K562 (cell line): ENCODE measurements around the gene GLI3. TPM values are rescaled to one million over a fixed set of nuclear protein-coding genes. Genes with fewer than 3 reads are reported as not detected.

Source experiments
- ATAC-seq: fragments of 200-7000 bp; cut with Tn5 transposase; 3 replicates; pipeline ENCODE4 v1.9.1; 2020; ENCODE audit warnings: moderate library complexity
- BruUV-seq: library from RNA; stranded (reverse); fragments of 400-500 nt; replicated peaks from 2 replicates; lab custom pipeline; 2021; lab: Mats Ljungman, UMichigan
- CTCF ChIA-PET: fragments of 300-600 bp; formaldehyde crosslinking; extraction: SDS; loops from one replicate; lab custom pipeline; 2021; ENCODE audit warnings: low intra/inter-chr PET ratio; lab: Yijun Ruan, JAX
- POLR2A ChIA-PET: fragments of 300-600, 350-650 bp; sonication (Branson Sonifier 250); formaldehyde crosslinking; extraction: SDS; loops from one replicate; lab custom pipeline; 2021; ENCODE audit warnings: antibody characterized with exemption, inconsistent platforms; lab: Yijun Ruan, JAX
- DNase-seq, 4 experiments: peaks; one replicate each; pipeline versions ENCODE4 v3.0.0 to v3.0.0-alpha.2; 2011 to 2018; ENCODE audit warnings: low spot score in 3 of 4, mixed read lengths in 3 of 4; ENCODE audit errors: extremely low read depth in 1 of 4
- FAIRE-seq: peaks from 2 replicates; lab custom pipeline; 2011; peaks lifted over from hg19 to GRCh38; lab: Jason Lieb, UNC
- H2AFZ ChIP-seq: 2 replicates; pipeline ENCODE4 v1.6.0; 2011; ENCODE audit warnings: low read depth, low read length, control low read depth, inconsistent platforms
- H3K27ac ChIP-seq: fragments of 200-600 bp; 3 replicates; pipeline ENCODE4 v1.8.0; 2011; ENCODE audit warnings: low read depth, mild to moderate bottlenecking, control low read depth, inconsistent platforms, low read length, moderate library complexity, mixed read lengths; ENCODE audit errors: extremely low read depth
- H3K27me3 ChIP-seq, 2 experiments: fragments of 300-600 bp in 1 of 2; 2 replicates in 1 of 2; 3 replicates in 1 of 2; pipeline versions ENCODE4 v1.6.0 to v1.8.0; 2011; ENCODE audit warnings: inconsistent platforms in 2 of 2, low read length in 2 of 2, mild to moderate bottlenecking in 1 of 2, mixed read lengths in 1 of 2, moderate library complexity in 1 of 2; ENCODE audit not compliant: control insufficient read depth in 2 of 2, insufficient read depth in 2 of 2
- H3K36me3 ChIP-seq: fragments of 300-600 bp; 3 replicates; pipeline ENCODE4 v1.8.0; 2011; ENCODE audit warnings: mild to moderate bottlenecking, low read length, inconsistent platforms; ENCODE audit not compliant: control insufficient read depth, insufficient read depth
- H3K4me1 ChIP-seq, 2 experiments: fragments of 200-600 bp in 1 of 2; replicated peaks in 1 of 2; 2 replicates in 1 of 2; 3 replicates in 1 of 2; pipeline versions ENCODE4 v1.5.1 to v1.8.0; 2011; ENCODE audit warnings: inconsistent platforms in 2 of 2, low read length in 2 of 2, mild to moderate bottlenecking in 1 of 2, mixed read lengths in 1 of 2, moderate library complexity in 1 of 2; ENCODE audit not compliant: control insufficient read depth in 2 of 2, insufficient read depth in 2 of 2
- H3K4me2 ChIP-seq: 2 replicates; pipeline ENCODE4 v1.6.1; 2011; ENCODE audit warnings: low read length, control low read depth, inconsistent platforms, mixed read lengths; ENCODE audit not compliant: insufficient read depth
- H3K4me3 ChIP-seq: fragments of 200-600 bp; sonication (generic), shearing (Covaris generic); 2 replicates; pipeline ENCODE4 v1.5.1; 2016; ENCODE audit warnings: control low read depth, inconsistent platforms
- H3K79me2 ChIP-seq: fragments of 200-600 bp; 3 replicates; pipeline ENCODE4 v1.8.0; 2011; ENCODE audit warnings: low read length, inconsistent platforms; ENCODE audit not compliant: control insufficient read depth, insufficient read depth
- H3K9ac ChIP-seq, 2 experiments: 2 replicates each; pipeline versions ENCODE4 v1.6.0 to v1.6.1; 2011; ENCODE audit warnings: low read depth in 2 of 2, low read length in 2 of 2, control low read depth in 1 of 2, inconsistent platforms in 1 of 2, mild to moderate bottlenecking in 1 of 2, mixed read lengths in 1 of 2; ENCODE audit not compliant: insufficient read depth in 1 of 2
- H3K9me1 ChIP-seq: one replicate; pipeline ENCODE4 v1.6.0; 2011; ENCODE audit warnings: inconsistent platforms, mild to moderate bottlenecking, low read length, moderate library complexity; ENCODE audit not compliant: control insufficient read depth, insufficient read depth
- H3K9me3 ChIP-seq: replicated peaks from 2 replicates; pipeline ENCODE4 v1.5.1; 2011; ENCODE audit warnings: low read depth, low read length, inconsistent platforms; ENCODE audit not compliant: control insufficient read depth, insufficient read depth
- H4K20me1 ChIP-seq: replicated peaks from 2 replicates; pipeline ENCODE4 v1.6.1; 2011; ENCODE audit warnings: low read length, inconsistent platforms, mixed read lengths; ENCODE audit not compliant: control insufficient read depth, insufficient read depth
- DNMT1 ChIP-seq: fragments of 450-650 bp; IDR thresholded peaks from 2 replicates; pipeline ENCODE4 v1.6.1; 2016; ENCODE audit warnings: antibody characterized with exemption, mild to moderate bottlenecking
- EHMT2 ChIP-seq: fragments of 450-650 bp; IDR thresholded peaks from 2 replicates; pipeline ENCODE4 v1.6.1; 2018; ENCODE audit warnings: antibody characterized with exemption
- ILF3 ChIP-seq: fragments of 450-650 bp; IDR thresholded peaks from 2 replicates; pipeline ENCODE4 v1.6.1; 2018; ENCODE audit warnings: antibody characterized with exemption, mild to moderate bottlenecking, moderate library complexity, borderline replicate concordance
- MAFF ChIP-seq: IDR thresholded peaks from 2 replicates; pipeline ENCODE4 v1.6.1; 2012; ENCODE audit warnings: low read length, improper control_type of control experiment
- MTF1 ChIP-seq: fragments of 250-450 bp; sonication (Bioruptor Pico); IDR thresholded peaks from 2 replicates; pipeline ENCODE4 v1.9.0; 2021; ENCODE audit warnings: moderate library complexity, mild to moderate bottlenecking, inconsistent platforms, borderline replicate concordance
- NBN ChIP-seq: fragments of 450-650 bp; IDR thresholded peaks from 2 replicates; pipeline ENCODE4 v1.6.1; 2016; ENCODE audit warnings: low read depth, mild to moderate bottlenecking
- NFIX ChIP-seq: fragments of 250-450 bp; sonication (Bioruptor Pico); IDR thresholded peaks from 2 replicates; pipeline ENCODE4 v1.4.0; 2020; ENCODE audit warnings: low read depth, mild to moderate bottlenecking, moderate library complexity
- PATZ1 ChIP-seq: fragments of 250-450 bp; sonication (Bioruptor Pico); IDR thresholded peaks from 2 replicates; pipeline ENCODE4 v1.5.0; 2020; ENCODE audit warnings: mild to moderate bottlenecking, borderline replicate concordance
- SIRT6 ChIP-seq: IDR thresholded peaks from one replicate; pipeline ENCODE4 v1.6.1; 2012; ENCODE audit warnings: low read depth, mild to moderate bottlenecking, control low read depth, inconsistent platforms, low read length, moderate library complexity
- SRF ChIP-seq, 2 experiments: fragments of 250-450, 450-650 bp in 1 of 2; sonication (Bioruptor Pico) in 1 of 2; sonication (generic) in 1 of 2; formaldehyde crosslinking; IDR thresholded peaks; 2 replicates each; pipeline versions ENCODE4 v1.5.0 to v1.5.1; 2020 to 2022; ENCODE audit warnings: mild to moderate bottlenecking in 1 of 2, missing genetic modification reagents in 1 of 2
- ZNF217 ChIP-seq: sonication (generic); formaldehyde crosslinking; IDR thresholded peaks from 2 replicates; pipeline ENCODE4 v1.8.0; 2022; ENCODE audit warnings: mild to moderate bottlenecking, missing genetic modification reagents
- ZSCAN32 ChIP-seq: fragments of 450-650 bp; formaldehyde crosslinking; IDR thresholded peaks from 2 replicates; pipeline ENCODE4 v1.4.0; 2020; ENCODE audit warnings: mild to moderate bottlenecking, moderate library complexity
- WGBS: fragments of 100-300 bp; shearing (Covaris generic); methylation state at CpG from one replicate; pipeline ENCODE4 v1.1.6; 2016; ENCODE audit warnings: low coverage, mixed read lengths; ENCODE audit not compliant: insufficient coverage; ENCODE audit errors: missing lambda C conversion rate; 5-methylcytosine and 5-hydroxymethylcytosine counted together
- in situ Hi-C: fragments of 300-500 bp; cut with MboI; formaldehyde crosslinking; loops from 4 replicates; pipeline ENCODE4 v1.15.0; 2018; ENCODE audit warnings: inconsistent platforms, mixed read lengths
- intact Hi-C: fragments of 100-400 bp; cut with micrococcal nuclease; formaldehyde crosslinking; loops from 2 replicates; pipeline ENCODE4 v1.14.2; 2022
- polyA plus RNA-seq, 8 experiments: library from polyadenylated mRNA; depleted of rRNA in 4 of 8; stranded (reverse) in 5 of 8; unstranded in 3 of 8; fragments of >200 nt; fragmentation: Nextera tagmentation in 2 of 8; fragmentation: Illumina TruSeq in 1 of 8; extraction: Ambion mirVana in 2 of 8; extraction: Trizol in 1 of 8; gene quantifications; 2 replicates each; pipeline versions ENCODE4 v1.2.1 to v1.2.3, GENCODE V29; 2011 to 2014; ENCODE audit warnings: inconsistent platforms in 1 of 8, missing spikeins in 1 of 8
- total RNA-seq, 7 experiments: library from RNA; depleted of rRNA in 6 of 7; stranded (reverse); fragments of >200 nt in 6 of 7; fragmentation: Illumina TruSeq in 2 of 7; extraction: Trizol in 2 of 7; gene quantifications; 2 replicates each; pipeline versions ENCODE4 v1.2.1 to v1.2.3, GENCODE V29; 2011 to 2021; ENCODE audit warnings: low replicate concordance in 1 of 7

Gene GLI3
- total and polyA plus RNA-seq, 9 of the 15 experiments (the other 6 are each of a cell fraction or from before 2014, with no cell fraction given), result 0.01 to 0.18 (median 0.07) TPM; not detected in 6

GRCh38 chr7:42222125-42222524 is 14.9 kb downstream of the GLI3 start:
- TF ChIP-seq ILF3, result no peak
- TF ChIP-seq NBN, result no peak
- TF ChIP-seq SRF (CRISPR knock-in tag; IDR thresholded peaks at IDR 0.05), result no peak
- TF ChIP-seq ZSCAN32 (CRISPR knock-in tag), result no peak
- no peak for TF ChIP-seq ZNF217 (CRISPR knock-in tag)
- no peak for TF ChIP-seq MTF1 (CRISPR knock-in tag)
- TF ChIP-seq EHMT2, result no peak
- TF ChIP-seq NFIX, result no peak
- no peak for TF ChIP-seq MAFF
- no peak for TF ChIP-seq SIRT6
- no peak for TF ChIP-seq DNMT1
- TF ChIP-seq PATZ1 (CRISPR knock-in tag), result no peak
- no peak overlapping the region for H3K27ac ChIP-seq
- no peak overlapping the region for H3K4me3 ChIP-seq
- CTCF ChIA-PET, result no interaction called here
- peaks cover 4 to 8% of the 10 kb centered on the region in 2 experiments; a peak in 2 of 5 replicates for H3K27me3 ChIP-seq
- no peak overlapping the region for H3K4me2 ChIP-seq
- no peak for FAIRE-seq
- no peaks in the 10 kb centered on the region for H3K9me1 ChIP-seq
- H3K4me1 ChIP-seq, result no peaks in the 10 kb centered on the region
- intact Hi-C loops (no loop called here), in situ Hi-C loops (no loop called here)
- H3K9ac ChIP-seq, result no peak overlapping the region
- BruUV-seq, result no TSS peak
- 0% methylated on average over 2 of the region's 2 CpGs for WGBS
- no peaks in the 10 kb centered on the region for H3K36me3 ChIP-seq
- POLR2A ChIA-PET, result interaction anchor here (1.1 kb wide), 1 partner anchor 9 kb away, joined by 3 read pairs; no protein-coding TSS in a partner anchor
- no peaks in the 10 kb centered on the region for H3K9me3 ChIP-seq
- no peak for ATAC-seq
- H2AFZ ChIP-seq, result no peak overlapping the region
- no peak for DNase-seq
- no peaks in the 10 kb centered on the region for H4K20me1 ChIP-seq
- H3K79me2 ChIP-seq, result no peaks in the 10 kb centered on the region
